ENCODE measurements around the gene DDX18.
A peak's percentile ranks its signal among the peaks of the same experiment; 100 is the strongest.

DDX18 gene

GRCh38 chr2:117815946-117816345 lies 1.5 kb downstream of the DDX18 start:
- H3K4me3 ChIP-seq (ENCODE audit: low read depth, low read length, poor library complexity, severe bottlenecking): peak overlapping the region; percentile 84
- peaks cover 52% of the 10 kb centered on the region for H3K36me3 ChIP-seq (ENCODE audit: insufficient read depth, low read length)
- H3K27me3 ChIP-seq (ENCODE audit: insufficient read depth, low read length): no peaks in the 10 kb centered on the region
- no peaks in the 10 kb centered on the region for H3K9me2 ChIP-seq (ENCODE audit: low read depth, low read length)
- no peak overlapping the region for H3K27ac ChIP-seq (ENCODE audit: low read depth, low read length, poor library complexity, severe bottlenecking)
- H3K79me2 ChIP-seq (ENCODE audit: insufficient read depth, low read length): peaks cover 37% of the 10 kb centered on the region
- H2AFZ ChIP-seq (ENCODE audit: low read length): no peak overlapping the region
- peak overlapping the region; percentile 89 for H3K9ac ChIP-seq (ENCODE audit: low read length)
- H3K9me3 ChIP-seq (ENCODE audit: low read length): no peaks in the 10 kb centered on the region
- H3K4me1 ChIP-seq (ENCODE audit: insufficient read depth, low read length, severe bottlenecking): peaks cover 26% of the 10 kb centered on the region
- no peaks in the 10 kb centered on the region for H3F3A ChIP-seq (ENCODE audit: insufficient read depth, low read length)
- no peaks in the 10 kb centered on the region; the same call in none of the 2 replicates for H4K20me1 ChIP-seq (ENCODE audit: insufficient read depth, low read length)
- peak overlapping the region; percentile 98 for H3K4me2 ChIP-seq (ENCODE audit: low read length)
- TF ChIP-seq EZH2 (IDR thresholded peaks at IDR 0.05; ENCODE audit: borderline replicate concordance, low read length): no peak
- TF ChIP-seq, protein P1, sequence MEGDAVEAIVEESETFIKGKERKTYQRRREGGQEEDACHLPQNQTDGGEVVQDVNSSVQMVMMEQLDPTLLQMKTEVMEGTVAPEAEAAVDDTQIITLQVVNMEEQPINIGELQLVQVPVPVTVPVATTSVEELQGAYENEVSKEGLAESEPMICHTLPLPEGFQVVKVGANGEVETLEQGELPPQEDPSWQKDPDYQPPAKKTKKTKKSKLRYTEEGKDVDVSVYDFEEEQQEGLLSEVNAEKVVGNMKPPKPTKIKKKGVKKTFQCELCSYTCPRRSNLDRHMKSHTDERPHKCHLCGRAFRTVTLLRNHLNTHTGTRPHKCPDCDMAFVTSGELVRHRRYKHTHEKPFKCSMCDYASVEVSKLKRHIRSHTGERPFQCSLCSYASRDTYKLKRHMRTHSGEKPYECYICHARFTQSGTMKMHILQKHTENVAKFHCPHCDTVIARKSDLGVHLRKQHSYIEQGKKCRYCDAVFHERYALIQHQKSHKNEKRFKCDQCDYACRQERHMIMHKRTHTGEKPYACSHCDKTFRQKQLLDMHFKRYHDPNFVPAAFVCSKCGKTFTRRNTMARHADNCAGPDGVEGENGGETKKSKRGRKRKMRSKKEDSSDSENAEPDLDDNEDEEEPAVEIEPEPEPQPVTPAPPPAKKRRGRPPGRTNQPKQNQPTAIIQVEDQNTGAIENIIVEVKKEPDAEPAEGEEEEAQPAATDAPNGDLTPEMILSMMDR (IDR thresholded peaks at IDR 0.05; ENCODE audit: low read length): no peak

GRCh38 chr2:117818921-117819320 lies 4.4 kb downstream of the DDX18 start:
- Histone ChIP-seq H3K79me2 (ENCODE audit: insufficient read depth, low read length) (peaks cover 32% of the 10 kb centered on the region), H3K27ac (ENCODE audit: low read depth, low read length, poor library complexity, severe bottlenecking) (no peak overlapping the region), H3K9me2 (ENCODE audit: low read depth, low read length) (no peaks in the 10 kb centered on the region)

GRCh38 chr2:117820444-117820843 lies 6.0 kb downstream of the DDX18 start:
- peaks cover 97% of the 10 kb centered on the region for H3K36me3 ChIP-seq (ENCODE audit: insufficient read depth, low read length)

More at GRCh38 chr2:117818921-117819320, 4.4 kb downstream of the DDX18 start:
- Histone ChIP-seq H3K36me3 (ENCODE audit: insufficient read depth, low read length) (peaks cover 82% of the 10 kb centered on the region), H3F3A (ENCODE audit: insufficient read depth, low read length) (no peaks in the 10 kb centered on the region), H3K9me3 (ENCODE audit: low read length) (no peaks in the 10 kb centered on the region), H3K4me2 (ENCODE audit: low read length) (no peak overlapping the region), H3K9ac (ENCODE audit: low read length) (no peak overlapping the region), H2AFZ (ENCODE audit: low read length) (no peak overlapping the region), H3K4me3 (ENCODE audit: low read depth, low read length, poor library complexity, severe bottlenecking) (no peak overlapping the region), H3K4me1 (ENCODE audit: insufficient read depth, low read length, severe bottlenecking) (peaks cover 22% of the 10 kb centered on the region), H4K20me1 (ENCODE audit: insufficient read depth, low read length) (no peaks in the 10 kb centered on the region; the same call in none of the 2 replicates), H3K27me3 (ENCODE audit: insufficient read depth, low read length) (no peaks in the 10 kb centered on the region)
- no peak for TF ChIP-seq EZH2 (IDR thresholded peaks at IDR 0.05; ENCODE audit: borderline replicate concordance, low read length)
- TF ChIP-seq, protein P1 (IDR thresholded peaks at IDR 0.05; ENCODE audit: low read length): no peak

More at GRCh38 chr2:117820444-117820843, 6.0 kb downstream of the DDX18 start:
- Histone ChIP-seq H4K20me1 (ENCODE audit: insufficient read depth, low read length) (no peaks in the 10 kb centered on the region; the same call in none of the 2 replicates), H3K27ac (ENCODE audit: low read depth, low read length, poor library complexity, severe bottlenecking) (no peak overlapping the region), H3F3A (ENCODE audit: insufficient read depth, low read length) (no peaks in the 10 kb centered on the region), H3K9me2 (ENCODE audit: low read depth, low read length) (no peaks in the 10 kb centered on the region), H3K27me3 (ENCODE audit: insufficient read depth, low read length) (no peaks in the 10 kb centered on the region), H3K79me2 (ENCODE audit: insufficient read depth, low read length) (peaks cover 21% of the 10 kb centered on the region), H3K4me3 (ENCODE audit: low read depth, low read length, poor library complexity, severe bottlenecking) (no peak overlapping the region), H3K9ac (ENCODE audit: low read length) (no peak overlapping the region), H3K4me2 (ENCODE audit: low read length) (no peak overlapping the region), H3K4me1 (ENCODE audit: insufficient read depth, low read length, severe bottlenecking) (peaks cover 16% of the 10 kb centered on the region), H2AFZ (ENCODE audit: low read length) (no peak overlapping the region), H3K9me3 (ENCODE audit: low read length) (no peaks in the 10 kb centered on the region)
- TF ChIP-seq, protein P1 (IDR thresholded peaks at IDR 0.05; ENCODE audit: low read length): no peak
- TF ChIP-seq EZH2 (IDR thresholded peaks at IDR 0.05; ENCODE audit: borderline replicate concordance, low read length): no peak

Measured in OCI-LY1 (cell line).